ENCODE measurements around the gene PPM1D. TPM values are rescaled to one million over a fixed set of nuclear protein-coding genes. Genes with fewer than 3 reads are reported as not detected.

The PPM1D gene
- total RNA-seq, 1 donor, result 15.6 TPM

DNA sequence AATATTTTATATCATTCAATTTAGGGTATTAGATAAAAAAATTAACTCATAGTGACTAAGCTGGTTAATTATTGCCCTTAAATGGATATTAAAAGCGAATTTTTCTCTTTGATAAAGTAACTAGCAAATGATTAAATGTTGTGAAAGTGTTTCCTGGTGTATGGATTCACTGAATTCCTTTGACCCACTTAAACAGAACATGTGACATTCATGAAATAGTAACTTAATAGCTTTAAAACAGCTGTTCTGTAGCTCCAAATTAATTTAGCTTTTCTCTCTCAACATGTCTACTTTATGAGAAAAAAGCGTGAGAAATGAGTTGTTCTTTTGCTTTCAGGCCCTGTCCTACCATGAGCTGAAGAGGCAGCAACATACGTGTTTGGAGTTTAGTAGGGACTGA lies 37.6 kb upstream of the PPM1D start:
- DNase-seq (ENCODE audit: insufficient read length, low spot score, missing footprints), result no peak

DNA sequence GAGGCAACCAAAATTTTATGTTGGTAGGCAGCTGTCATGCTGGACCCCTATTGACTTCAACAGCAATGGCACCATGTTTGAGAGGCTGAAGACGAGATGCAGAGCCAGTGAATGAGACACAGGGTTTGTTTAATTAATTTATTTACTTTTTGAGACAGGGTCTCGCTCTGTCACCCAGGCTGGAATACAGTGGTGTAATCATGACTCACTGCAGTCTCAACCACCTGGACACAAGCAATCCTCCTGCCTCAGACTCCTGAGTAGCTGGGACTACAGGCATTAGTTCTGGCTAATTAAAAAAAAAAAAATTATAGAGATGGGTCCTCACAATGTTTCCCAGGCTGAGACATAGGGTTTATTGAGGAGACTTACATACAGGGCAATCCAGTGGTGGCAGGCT lies 36.2 kb upstream of the PPM1D start:
- Histone ChIP-seq H3K4me3 (ENCODE audit: insufficient read depth, low read length) (no peak overlapping the region), H3K9me3 (ENCODE audit: low read depth, low read length) (no peaks in the 10 kb centered on the region), H4K20me1 (ENCODE audit: insufficient read depth, low read length) (no peaks in the 10 kb centered on the region), H3K36me3 (ENCODE audit: insufficient read depth, low read length) (no peaks in the 10 kb centered on the region), H2AFZ (ENCODE audit: low read length) (no peak overlapping the region), H3K4me1 (ENCODE audit: insufficient read depth, low read length) (no peaks in the 10 kb centered on the region), H3K4me2 (ENCODE audit: insufficient read depth, low read length) (no peak overlapping the region), H3K27ac (ENCODE audit: low read depth, low read length) (no peak overlapping the region), H3K27me3 (ENCODE audit: insufficient read depth, low read length) (no peaks in the 10 kb centered on the region), H3K79me2 (ENCODE audit: insufficient read depth, low read length) (no peaks in the 10 kb centered on the region)
- DNase-seq (ENCODE audit: insufficient read length, low spot score, missing footprints), result no peak
- TF ChIP-seq, protein P1, sequence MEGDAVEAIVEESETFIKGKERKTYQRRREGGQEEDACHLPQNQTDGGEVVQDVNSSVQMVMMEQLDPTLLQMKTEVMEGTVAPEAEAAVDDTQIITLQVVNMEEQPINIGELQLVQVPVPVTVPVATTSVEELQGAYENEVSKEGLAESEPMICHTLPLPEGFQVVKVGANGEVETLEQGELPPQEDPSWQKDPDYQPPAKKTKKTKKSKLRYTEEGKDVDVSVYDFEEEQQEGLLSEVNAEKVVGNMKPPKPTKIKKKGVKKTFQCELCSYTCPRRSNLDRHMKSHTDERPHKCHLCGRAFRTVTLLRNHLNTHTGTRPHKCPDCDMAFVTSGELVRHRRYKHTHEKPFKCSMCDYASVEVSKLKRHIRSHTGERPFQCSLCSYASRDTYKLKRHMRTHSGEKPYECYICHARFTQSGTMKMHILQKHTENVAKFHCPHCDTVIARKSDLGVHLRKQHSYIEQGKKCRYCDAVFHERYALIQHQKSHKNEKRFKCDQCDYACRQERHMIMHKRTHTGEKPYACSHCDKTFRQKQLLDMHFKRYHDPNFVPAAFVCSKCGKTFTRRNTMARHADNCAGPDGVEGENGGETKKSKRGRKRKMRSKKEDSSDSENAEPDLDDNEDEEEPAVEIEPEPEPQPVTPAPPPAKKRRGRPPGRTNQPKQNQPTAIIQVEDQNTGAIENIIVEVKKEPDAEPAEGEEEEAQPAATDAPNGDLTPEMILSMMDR (IDR thresholded peaks at IDR 0.05; ENCODE audit: extremely low read depth, low read depth, low read length), result no peak

More for the DNA sequence above, 37.6 kb upstream of the PPM1D start:
- Histone ChIP-seq H3K4me1 (ENCODE audit: insufficient read depth, low read length) (no peaks in the 10 kb centered on the region), H3K27me3 (ENCODE audit: insufficient read depth, low read length) (no peaks in the 10 kb centered on the region), H3K9me3 (ENCODE audit: low read depth, low read length) (no peaks in the 10 kb centered on the region), H3K79me2 (ENCODE audit: insufficient read depth, low read length) (no peaks in the 10 kb centered on the region), H3K27ac (ENCODE audit: low read depth, low read length) (no peak overlapping the region), H3K4me2 (ENCODE audit: insufficient read depth, low read length) (no peak overlapping the region), H4K20me1 (ENCODE audit: insufficient read depth, low read length) (no peaks in the 10 kb centered on the region), H2AFZ (ENCODE audit: low read length) (no peak overlapping the region), H3K4me3 (ENCODE audit: insufficient read depth, low read length) (no peak overlapping the region), H3K36me3 (ENCODE audit: insufficient read depth, low read length) (no peaks in the 10 kb centered on the region)
- TF ChIP-seq, protein P1 (IDR thresholded peaks at IDR 0.05; ENCODE audit: extremely low read depth, low read depth, low read length), result no peak

DNA sequence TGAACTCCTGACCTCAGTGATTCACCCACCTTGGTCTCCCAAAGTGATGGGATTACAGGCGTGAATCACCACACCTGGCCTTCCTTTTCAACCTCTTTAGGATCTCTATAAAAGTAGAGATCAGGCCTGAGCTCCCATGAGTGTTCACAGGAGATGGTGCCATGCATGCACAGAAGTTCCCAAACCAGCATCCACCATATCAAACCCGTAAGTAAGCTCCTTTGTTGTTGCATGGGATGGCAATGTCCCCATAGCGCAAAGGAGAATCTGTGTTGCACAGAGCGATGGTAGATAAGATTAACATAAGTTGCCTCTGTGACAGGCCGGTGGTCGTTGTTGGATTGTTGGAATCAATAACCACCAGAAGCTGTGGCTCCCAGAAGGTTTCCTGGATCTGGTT lies 34.8 kb upstream of the PPM1D start:
- Histone ChIP-seq H3K4me3 (ENCODE audit: insufficient read depth, low read length) (no peak overlapping the region), H4K20me1 (ENCODE audit: insufficient read depth, low read length) (no peaks in the 10 kb centered on the region), H3K79me2 (ENCODE audit: insufficient read depth, low read length) (no peaks in the 10 kb centered on the region), H3K4me1 (ENCODE audit: insufficient read depth, low read length) (no peaks in the 10 kb centered on the region), H3K4me2 (ENCODE audit: insufficient read depth, low read length) (no peak overlapping the region), H3K27ac (ENCODE audit: low read depth, low read length) (no peak overlapping the region), H2AFZ (ENCODE audit: low read length) (no peak overlapping the region), H3K36me3 (ENCODE audit: insufficient read depth, low read length) (no peaks in the 10 kb centered on the region), H3K9me3 (ENCODE audit: low read depth, low read length) (no peaks in the 10 kb centered on the region), H3K27me3 (ENCODE audit: insufficient read depth, low read length) (no peaks in the 10 kb centered on the region)
- TF ChIP-seq, protein P1 (IDR thresholded peaks at IDR 0.05; ENCODE audit: extremely low read depth, low read depth, low read length), result no peak
- no peak for DNase-seq (ENCODE audit: insufficient read length, low spot score, missing footprints)

DNA sequence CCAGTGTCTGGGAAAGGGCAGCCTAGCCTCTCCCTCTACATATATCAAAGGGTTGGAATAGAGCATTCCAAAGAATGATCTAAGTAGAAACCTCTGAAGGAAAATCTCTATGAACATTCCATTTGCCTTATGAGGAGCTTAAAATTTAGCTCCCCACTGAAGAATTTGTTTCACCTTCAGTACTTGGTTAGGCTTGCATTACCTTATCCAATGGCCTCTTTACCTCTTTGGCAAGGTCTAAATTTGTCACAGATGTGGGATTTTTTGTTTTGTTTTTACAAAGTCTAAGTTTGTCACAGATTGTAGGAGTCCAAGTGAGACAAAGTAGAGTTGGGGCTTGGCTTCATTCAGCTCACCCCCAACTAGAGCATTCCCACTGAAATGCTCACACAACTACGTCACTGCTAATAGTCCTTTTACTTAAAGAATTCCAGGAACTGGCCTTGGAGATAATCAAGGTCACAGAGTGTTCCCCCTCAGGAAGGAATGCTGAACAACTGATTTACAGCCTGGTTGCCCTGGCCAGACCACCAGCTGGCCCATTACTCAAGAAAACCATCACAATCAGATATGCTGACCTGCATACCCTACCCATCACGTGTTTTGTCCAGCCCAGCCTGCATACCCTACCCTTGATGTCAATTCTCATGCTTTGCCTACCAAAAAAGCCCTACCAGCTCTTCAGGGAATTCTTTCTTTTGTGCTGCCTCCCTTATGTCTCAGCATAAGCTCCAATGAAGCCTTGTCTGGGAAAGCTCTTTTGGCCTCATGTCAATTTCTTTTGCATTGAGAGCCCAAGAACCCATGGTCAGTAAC lies 26.5 kb upstream of the PPM1D start:
- Histone ChIP-seq H3K36me3 (ENCODE audit: insufficient read depth, low read length) (no peaks in the 10 kb centered on the region), H3K27ac (ENCODE audit: low read depth, low read length) (peak overlapping the region; percentile 79), H4K20me1 (ENCODE audit: insufficient read depth, low read length) (no peaks in the 10 kb centered on the region), H3K9me3 (ENCODE audit: low read depth, low read length) (no peaks in the 10 kb centered on the region), H3K4me1 (ENCODE audit: insufficient read depth, low read length) (peaks cover 23% of the 10 kb centered on the region), H2AFZ (ENCODE audit: low read length) (no peak overlapping the region), H3K79me2 (ENCODE audit: insufficient read depth, low read length) (no peaks in the 10 kb centered on the region), H3K4me3 (ENCODE audit: insufficient read depth, low read length) (no peak overlapping the region), H3K27me3 (ENCODE audit: insufficient read depth, low read length) (no peaks in the 10 kb centered on the region), H3K4me2 (ENCODE audit: insufficient read depth, low read length) (peak overlapping the region; percentile 49)
- no peak for DNase-seq (ENCODE audit: insufficient read length, low spot score, missing footprints)
- TF ChIP-seq, protein P1 (IDR thresholded peaks at IDR 0.05; ENCODE audit: extremely low read depth, low read depth, low read length), result no peak

Data from osteoblast (primary cell).